BLaER1 (cell line): Measurements from ENCODE around the gene ADAP1.

Experiments used
- H3K27ac ChIP-seq: shearing (Covaris generic); formaldehyde crosslinking; 2 replicates; pipeline ENCODE4 v1.8.1; 2022
- H3K27me3 ChIP-seq: shearing (Covaris generic); formaldehyde crosslinking; 2 replicates; pipeline ENCODE4 v1.8.1; 2022
- H3K36me3 ChIP-seq: shearing (Covaris generic); formaldehyde crosslinking; 2 replicates; pipeline ENCODE4 v1.8.1; 2022
- H3K4me1 ChIP-seq: shearing (Covaris generic); formaldehyde crosslinking; 2 replicates; pipeline ENCODE4 v1.8.1; 2022
- H3K4me2 ChIP-seq: shearing (Covaris generic); formaldehyde crosslinking; 2 replicates; pipeline ENCODE4 v1.8.1; 2022
- H3K4me3 ChIP-seq: shearing (Covaris generic); formaldehyde crosslinking; 2 replicates; pipeline ENCODE4 v1.8.1; 2022
- H3K9ac ChIP-seq: shearing (Covaris generic); formaldehyde crosslinking; 2 replicates; pipeline ENCODE4 v1.8.1; 2022
- H3K9me3 ChIP-seq: shearing (Covaris generic); formaldehyde crosslinking; 2 replicates; pipeline ENCODE4 v1.8.1; 2022
- H4K20me1 ChIP-seq: shearing (Covaris generic); formaldehyde crosslinking; 2 replicates; pipeline ENCODE4 v1.8.1; 2022
- Cebpa-rat ChIP-seq: shearing (Covaris generic); IDR thresholded peaks from 2 replicates; pipeline ENCODE4 v1.8.1; 2022

Gene ADAP1

GRCh38 chr7:855686-856369, 98.7 kb downstream of the ADAP1 start:
- peaks cover 100% of the 10 kb centered on the region for H3K36me3 ChIP-seq
- H4K20me1 ChIP-seq = peaks cover 19% of the 10 kb centered on the region; the same call in 1 of the 2 replicates
- no peak overlapping the region for H3K9ac ChIP-seq
- TF ChIP-seq Cebpa-rat = no peak
- no peak overlapping the region for H3K4me2 ChIP-seq
- no peaks in the 10 kb centered on the region for H3K27me3 ChIP-seq
- no peaks in the 10 kb centered on the region for H3K9me3 ChIP-seq
- H3K27ac ChIP-seq = no peak overlapping the region
- no peaks in the 10 kb centered on the region for H3K4me1 ChIP-seq
- H3K4me3 ChIP-seq = no peak overlapping the region

GRCh38 chr7:854118-854775, 100.2 kb downstream of the ADAP1 start:
- H4K20me1 ChIP-seq = peaks cover 29% of the 10 kb centered on the region
- H3K9ac ChIP-seq = no peak overlapping the region
- H3K4me2 ChIP-seq = no peak overlapping the region
- H3K27ac ChIP-seq = no peak overlapping the region
- TF ChIP-seq Cebpa-rat = no peak
- H3K4me3 ChIP-seq = no peak overlapping the region
- H3K9me3 ChIP-seq = no peaks in the 10 kb centered on the region
- no peaks in the 10 kb centered on the region for H3K4me1 ChIP-seq
- no peaks in the 10 kb centered on the region for H3K27me3 ChIP-seq
- H3K36me3 ChIP-seq = peaks cover 100% of the 10 kb centered on the region

- Histone ChIP-seq H3K4me3 (no peak overlapping the region), H4K20me1 (peaks cover 35% of the 10 kb centered on the region), H3K9ac (no peak overlapping the region), H3K9me3 (no peaks in the 10 kb centered on the region), H3K27ac (no peak overlapping the region), H3K4me1 (no peaks in the 10 kb centered on the region), H3K27me3 (no peaks in the 10 kb centered on the region), H3K36me3 (peaks cover 100% of the 10 kb centered on the region), H3K4me2 (no peak overlapping the region)
- no peak for TF ChIP-seq Cebpa-rat
Observed at GRCh38 chr7:853366-854117, 100.9 kb downstream of the ADAP1 start.

DNA sequence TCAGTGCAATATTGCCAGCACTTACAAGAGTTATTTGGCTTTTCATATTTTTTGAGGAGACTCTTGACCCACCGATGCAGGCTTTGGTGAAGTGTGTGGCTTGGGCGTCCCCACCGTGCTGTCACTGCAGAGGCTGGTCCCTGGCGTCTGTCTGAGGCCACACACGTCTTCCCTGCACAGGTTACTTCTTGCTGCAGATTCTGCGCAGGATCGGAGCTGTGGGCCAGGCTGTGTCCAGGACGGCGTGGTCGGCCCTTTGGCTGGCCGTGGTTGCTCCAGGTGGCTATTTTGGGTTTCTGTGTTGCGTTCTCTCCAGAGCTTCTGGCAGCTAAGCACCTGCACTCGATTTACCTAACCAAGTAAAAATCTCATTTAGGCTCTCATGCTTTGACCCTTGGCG, 103.3 kb downstream of the ADAP1 start:
- no peak overlapping the region for H3K9ac ChIP-seq
- no peak overlapping the region for H3K4me3 ChIP-seq
- no peaks in the 10 kb centered on the region for H3K4me1 ChIP-seq
- peaks cover 4% of the 10 kb centered on the region; the same call in 1 of the 2 replicates for H3K9me3 ChIP-seq
- H3K4me2 ChIP-seq = no peak overlapping the region
- TF ChIP-seq Cebpa-rat = no peak
- H4K20me1 ChIP-seq = peaks cover 43% of the 10 kb centered on the region
- H3K36me3 ChIP-seq = peaks cover 97% of the 10 kb centered on the region
- H3K27me3 ChIP-seq = no peaks in the 10 kb centered on the region
- H3K27ac ChIP-seq = no peak overlapping the region

DNA sequence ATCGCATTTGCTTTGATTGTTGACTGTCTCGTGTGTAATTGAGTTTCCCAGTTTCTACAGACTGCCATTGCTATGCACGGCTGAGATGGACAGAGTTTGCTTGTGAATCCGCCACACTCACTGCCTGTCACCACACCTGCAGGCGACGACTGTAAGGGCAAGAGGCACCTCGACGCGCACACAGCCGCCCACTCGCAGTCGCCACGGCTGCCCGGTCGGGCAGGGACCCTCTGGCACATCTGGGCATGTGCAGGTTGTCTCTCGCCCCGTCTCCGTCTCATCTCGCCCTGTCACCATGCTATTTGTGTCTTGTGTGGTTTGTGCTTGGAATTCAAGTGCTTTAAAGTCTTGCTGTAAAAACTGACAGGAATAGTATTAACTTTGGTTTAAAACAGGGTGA, 104.7 kb downstream of the ADAP1 start:
- H3K27me3 ChIP-seq = no peaks in the 10 kb centered on the region
- peaks cover 97% of the 10 kb centered on the region for H3K36me3 ChIP-seq
- H4K20me1 ChIP-seq = peaks cover 48% of the 10 kb centered on the region
- no peak overlapping the region for H3K9ac ChIP-seq
- no peak overlapping the region for H3K4me2 ChIP-seq
- H3K4me1 ChIP-seq = no peaks in the 10 kb centered on the region
- no peak overlapping the region for H3K4me3 ChIP-seq
- peaks cover 4% of the 10 kb centered on the region; the same call in 1 of the 2 replicates for H3K9me3 ChIP-seq
- TF ChIP-seq Cebpa-rat = no peak
- no peak overlapping the region for H3K27ac ChIP-seq

GRCh38 chr7:849145-849544, 105.3 kb downstream of the ADAP1 start:
- Histone ChIP-seq H3K4me1 (no peaks in the 10 kb centered on the region), H3K4me3 (no peak overlapping the region), H3K9me3 (peaks cover 4% of the 10 kb centered on the region; the same call in 1 of the 2 replicates), H3K36me3 (peaks cover 97% of the 10 kb centered on the region), H3K9ac (no peak overlapping the region), H3K4me2 (no peak overlapping the region), H3K27ac (no peak overlapping the region), H3K27me3 (no peaks in the 10 kb centered on the region), H4K20me1 (peaks cover 55% of the 10 kb centered on the region)
- TF ChIP-seq Cebpa-rat = no peak
